DMS79 (cell line): ENCODE data around the gene GKN2.
A peak's percentile ranks its signal among the peaks of the same experiment; 100 is the strongest.

Source experiments
- DNase-seq: peaks from one replicate; lab custom pipeline; 2025; lab: John Stamatoyannopoulos, UW

GKN2 gene

GRCh38 chr2:68952887-68953521 lies at the start of gene GKN2:
TSS of gene GKN2 (minus strand) at chr2:68952893. CDS start at chr2:68952861, 32 bp downstream.
- DNase-seq: no peak

GRCh38 chr2:69001879-69002278 lies 49.2 kb upstream of the GKN2 start:
- DNase-seq: no peak

GRCh38 chr2:68997401-68997800 lies 44.7 kb upstream of the GKN2 start:
- no peak for DNase-seq

GRCh38 chr2:68995916-68996315 lies 43.2 kb upstream of the GKN2 start:
- DNase-seq: no peak

- DNase-seq: no peak
Observed at GRCh38 chr2:68994864-68995263, 42.2 kb upstream of the GKN2 start.

GRCh38 chr2:68993660-68994059 lies 41.0 kb upstream of the GKN2 start:
- no peak for DNase-seq

- no peak for DNase-seq
Observed at GRCh38 chr2:68992933-68993332, 40.2 kb upstream of the GKN2 start.

- DNase-seq: no peak
Observed at GRCh38 chr2:68992341-68992740, 39.6 kb upstream of the GKN2 start.

GRCh38 chr2:68989035-68989434 lies 36.3 kb upstream of the GKN2 start:
- DNase-seq: no peak

GRCh38 chr2:68987021-68987503 lies 34.4 kb upstream of the GKN2 start:
- no peak for DNase-seq

- DNase-seq: peak; percentile 91
Observed at GRCh38 chr2:68980956-68981355, 28.3 kb upstream of the GKN2 start.

GRCh38 chr2:68978098-68978497 lies 25.4 kb upstream of the GKN2 start:
- DNase-seq: no peak

GRCh38 chr2:68977453-68977852 lies 24.8 kb upstream of the GKN2 start:
- DNase-seq: no peak

- no peak for DNase-seq
Observed at GRCh38 chr2:68975844-68976243, 23.2 kb upstream of the GKN2 start.

GRCh38 chr2:68974946-68975665 lies 22.4 kb upstream of the GKN2 start:
- DNase-seq: no peak

GRCh38 chr2:68974251-68974650 lies 21.6 kb upstream of the GKN2 start, which contains the start of gene GKN1:
TSS of gene GKN1 (plus strand) at chr2:68974636. CDS start at chr2:68974678, 42 bp downstream.
- DNase-seq: no peak

- no peak for DNase-seq
Observed at GRCh38 chr2:68971591-68972231, 19.0 kb upstream of the GKN2 start.

- DNase-seq: no peak
Observed at GRCh38 chr2:68970566-68971265, 18.0 kb upstream of the GKN2 start.

GRCh38 chr2:68969736-68970490 lies 17.2 kb upstream of the GKN2 start:
- DNase-seq: no peak

- DNase-seq: no peak
Observed at GRCh38 chr2:68968221-68968620, 15.5 kb upstream of the GKN2 start.

- DNase-seq: no peak
Observed at GRCh38 chr2:68964282-68964681, 11.6 kb upstream of the GKN2 start.

GRCh38 chr2:68961380-68961779 lies 8.7 kb upstream of the GKN2 start:
- no peak for DNase-seq
